K562 (cell line): Measurements from ENCODE around the gene ATG10. TPM values are rescaled to one million over a fixed set of nuclear protein-coding genes. Genes with fewer than 3 reads are reported as not detected.

ENCODE experiments used
- ATAC-seq: fragments of 200-7000 bp; cut with Tn5 transposase; 3 replicates; pipeline ENCODE4 v1.9.1; 2020; ENCODE audit warnings: moderate library complexity
- BruUV-seq: library from RNA; stranded (reverse); fragments of 400-500 nt; replicated peaks from 2 replicates; lab custom pipeline; 2021; lab: Mats Ljungman, UMichigan
- CTCF ChIA-PET: fragments of 300-600 bp; formaldehyde crosslinking; extraction: SDS; loops from one replicate; lab custom pipeline; 2021; ENCODE audit warnings: low intra/inter-chr PET ratio; lab: Yijun Ruan, JAX
- POLR2A ChIA-PET: fragments of 300-600, 350-650 bp; sonication (Branson Sonifier 250); formaldehyde crosslinking; extraction: SDS; loops from one replicate; lab custom pipeline; 2021; ENCODE audit warnings: antibody characterized with exemption, inconsistent platforms; lab: Yijun Ruan, JAX
- DNase-seq, 4 experiments: peaks; one replicate each; pipeline versions ENCODE4 v3.0.0 to v3.0.0-alpha.2; 2011 to 2018; ENCODE audit warnings: low spot score in 3 of 4, mixed read lengths in 3 of 4; ENCODE audit errors: extremely low read depth in 1 of 4
- FAIRE-seq: peaks from 2 replicates; lab custom pipeline; 2011; peaks lifted over from hg19 to GRCh38; lab: Jason Lieb, UNC
- H2AFZ ChIP-seq: 2 replicates; pipeline ENCODE4 v1.6.0; 2011; ENCODE audit warnings: low read depth, low read length, control low read depth, inconsistent platforms
- H3K27ac ChIP-seq: fragments of 200-600 bp; 3 replicates; pipeline ENCODE4 v1.8.0; 2011; ENCODE audit warnings: low read depth, mild to moderate bottlenecking, control low read depth, inconsistent platforms, low read length, moderate library complexity, mixed read lengths; ENCODE audit errors: extremely low read depth
- H3K27me3 ChIP-seq, 2 experiments: fragments of 300-600 bp in 1 of 2; 2 replicates in 1 of 2; 3 replicates in 1 of 2; pipeline versions ENCODE4 v1.6.0 to v1.8.0; 2011; ENCODE audit warnings: inconsistent platforms in 2 of 2, low read length in 2 of 2, mild to moderate bottlenecking in 1 of 2, mixed read lengths in 1 of 2, moderate library complexity in 1 of 2; ENCODE audit not compliant: control insufficient read depth in 2 of 2, insufficient read depth in 2 of 2
- H3K36me3 ChIP-seq: fragments of 300-600 bp; 3 replicates; pipeline ENCODE4 v1.8.0; 2011; ENCODE audit warnings: mild to moderate bottlenecking, low read length, inconsistent platforms; ENCODE audit not compliant: control insufficient read depth, insufficient read depth
- H3K4me1 ChIP-seq, 2 experiments: fragments of 200-600 bp in 1 of 2; replicated peaks in 1 of 2; 2 replicates in 1 of 2; 3 replicates in 1 of 2; pipeline versions ENCODE4 v1.5.1 to v1.8.0; 2011; ENCODE audit warnings: inconsistent platforms in 2 of 2, low read length in 2 of 2, mild to moderate bottlenecking in 1 of 2, mixed read lengths in 1 of 2, moderate library complexity in 1 of 2; ENCODE audit not compliant: control insufficient read depth in 2 of 2, insufficient read depth in 2 of 2
- H3K4me2 ChIP-seq: 2 replicates; pipeline ENCODE4 v1.6.1; 2011; ENCODE audit warnings: low read length, control low read depth, inconsistent platforms, mixed read lengths; ENCODE audit not compliant: insufficient read depth
- H3K4me3 ChIP-seq: fragments of 200-600 bp; sonication (generic), shearing (Covaris generic); 2 replicates; pipeline ENCODE4 v1.5.1; 2016; ENCODE audit warnings: control low read depth, inconsistent platforms
- H3K79me2 ChIP-seq: fragments of 200-600 bp; 3 replicates; pipeline ENCODE4 v1.8.0; 2011; ENCODE audit warnings: low read length, inconsistent platforms; ENCODE audit not compliant: control insufficient read depth, insufficient read depth
- H3K9ac ChIP-seq, 2 experiments: 2 replicates each; pipeline versions ENCODE4 v1.6.0 to v1.6.1; 2011; ENCODE audit warnings: low read depth in 2 of 2, low read length in 2 of 2, control low read depth in 1 of 2, inconsistent platforms in 1 of 2, mild to moderate bottlenecking in 1 of 2, mixed read lengths in 1 of 2; ENCODE audit not compliant: insufficient read depth in 1 of 2
- H3K9me1 ChIP-seq: one replicate; pipeline ENCODE4 v1.6.0; 2011; ENCODE audit warnings: inconsistent platforms, mild to moderate bottlenecking, low read length, moderate library complexity; ENCODE audit not compliant: control insufficient read depth, insufficient read depth
- H3K9me3 ChIP-seq: replicated peaks from 2 replicates; pipeline ENCODE4 v1.5.1; 2011; ENCODE audit warnings: low read depth, low read length, inconsistent platforms; ENCODE audit not compliant: control insufficient read depth, insufficient read depth
- H4K20me1 ChIP-seq: replicated peaks from 2 replicates; pipeline ENCODE4 v1.6.1; 2011; ENCODE audit warnings: low read length, inconsistent platforms, mixed read lengths; ENCODE audit not compliant: control insufficient read depth, insufficient read depth
- CEBPB ChIP-seq: fragments of 450-650 bp; IDR thresholded peaks from 2 replicates; pipeline ENCODE4 v1.6.1; 2016; ENCODE audit warnings: missing genetic modification characterization, missing compliant biosample characterization
- CXXC5 ChIP-seq: fragments of 250-450 bp; sonication (Bioruptor Pico); IDR thresholded peaks from 2 replicates; pipeline ENCODE4 v1.8.0; 2022; ENCODE audit warnings: inconsistent platforms, mild to moderate bottlenecking, moderate library complexity
- HNRNPH1 ChIP-seq: fragments of 200-400 bp; formaldehyde crosslinking; optimal IDR thresholded peaks from 2 replicates; pipeline ENCODE3; 2017; ENCODE audit warnings: low read depth, mild to moderate bottlenecking, low read length, moderate library complexity
- MED1 ChIP-seq: sonication (generic); formaldehyde crosslinking; IDR thresholded peaks from 2 replicates; pipeline ENCODE4 v1.8.1; 2023; ENCODE audit warnings: missing genetic modification reagents, borderline replicate concordance
- MEF2A ChIP-seq: IDR thresholded peaks from 2 replicates; pipeline ENCODE4 v1.6.1; 2011; ENCODE audit warnings: low read depth, mild to moderate bottlenecking, low read length, moderate library complexity; ENCODE audit not compliant: control insufficient read depth
- RBM14 ChIP-seq: fragments of 200-400 bp; formaldehyde crosslinking; IDR thresholded peaks from 2 replicates; pipeline ENCODE4 v1.6.1; 2018; ENCODE audit warnings: low read depth, mild to moderate bottlenecking, low read length, moderate library complexity, borderline replicate concordance; ENCODE audit not compliant: insufficient read depth
- RFX1 ChIP-seq: fragments of 450-650 bp; IDR thresholded peaks from 2 replicates; pipeline ENCODE4 v1.6.1; 2016; ENCODE audit warnings: mild to moderate bottlenecking, moderate library complexity
- WGBS: fragments of 100-300 bp; shearing (Covaris generic); methylation state at CpG from one replicate; pipeline ENCODE4 v1.1.6; 2016; ENCODE audit warnings: low coverage, mixed read lengths; ENCODE audit not compliant: insufficient coverage; ENCODE audit errors: missing lambda C conversion rate; 5-methylcytosine and 5-hydroxymethylcytosine counted together
- in situ Hi-C: fragments of 300-500 bp; cut with MboI; formaldehyde crosslinking; loops from 4 replicates; pipeline ENCODE4 v1.15.0; 2018; ENCODE audit warnings: inconsistent platforms, mixed read lengths
- intact Hi-C: fragments of 100-400 bp; cut with micrococcal nuclease; formaldehyde crosslinking; loops from 2 replicates; pipeline ENCODE4 v1.14.2; 2022
- polyA plus RNA-seq, 8 experiments: library from polyadenylated mRNA; depleted of rRNA in 4 of 8; stranded (reverse) in 5 of 8; unstranded in 3 of 8; fragments of >200 nt; fragmentation: Nextera tagmentation in 2 of 8; fragmentation: Illumina TruSeq in 1 of 8; extraction: Ambion mirVana in 2 of 8; extraction: Trizol in 1 of 8; gene quantifications; 2 replicates each; pipeline versions ENCODE4 v1.2.1 to v1.2.3, GENCODE V29; 2011 to 2014; ENCODE audit warnings: inconsistent platforms in 1 of 8, missing spikeins in 1 of 8
- total RNA-seq, 7 experiments: library from RNA; depleted of rRNA in 6 of 7; stranded (reverse); fragments of >200 nt in 6 of 7; fragmentation: Illumina TruSeq in 2 of 7; extraction: Trizol in 2 of 7; gene quantifications; 2 replicates each; pipeline versions ENCODE4 v1.2.1 to v1.2.3, GENCODE V29; 2011 to 2021; ENCODE audit warnings: low replicate concordance in 1 of 7

The ATG10 gene
- total and polyA plus RNA-seq, 9 of the 15 experiments (the other 6 are each of a cell fraction or from before 2014, with no cell fraction given) = 7.0 to 18.8 (median 14.6) TPM

DNA sequence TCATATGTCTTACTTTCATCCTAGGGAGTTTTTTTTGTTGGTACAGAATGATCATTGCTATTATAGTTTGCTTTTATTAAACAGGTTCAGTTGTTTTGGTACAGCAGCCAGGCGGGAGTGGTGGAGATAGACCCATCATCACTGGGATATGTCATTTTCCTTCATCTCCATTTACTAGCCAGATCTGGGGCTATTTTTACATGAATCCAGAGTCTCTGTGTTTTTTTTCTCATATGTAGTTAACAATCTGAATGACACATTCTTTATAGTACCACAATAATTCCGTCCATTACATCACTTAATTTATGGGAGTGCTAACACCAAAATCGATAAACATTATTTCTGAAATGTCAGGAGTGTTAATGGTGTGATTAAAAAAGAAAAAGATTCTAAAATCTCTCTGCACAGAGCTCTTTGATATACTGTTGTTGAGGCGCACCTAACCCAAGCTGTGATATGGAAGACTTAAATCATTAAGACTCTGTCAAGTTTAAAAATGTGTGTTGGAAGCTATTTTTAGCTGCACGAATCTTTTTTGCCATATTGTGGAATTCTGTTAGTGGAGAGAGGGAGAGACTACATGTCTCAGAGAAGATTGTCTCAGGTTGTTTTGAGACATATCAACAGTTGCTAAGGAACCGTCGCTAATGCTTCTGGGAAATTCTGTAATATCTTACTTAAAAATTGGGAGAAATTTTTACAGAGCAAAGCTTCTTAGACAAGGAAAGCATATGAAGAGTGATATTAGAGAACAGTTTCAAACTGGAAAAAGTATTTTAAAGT, 246.7 kb downstream of the ATG10 start:
- H3K9me3 ChIP-seq = no peaks in the 10 kb centered on the region
- H3K9me1 ChIP-seq = no peaks in the 10 kb centered on the region
- no peak overlapping the region for H2AFZ ChIP-seq
- H3K9ac ChIP-seq = no peak overlapping the region
- in situ Hi-C loops = no loop called here
- H3K4me2 ChIP-seq = no peak overlapping the region
- POLR2A ChIA-PET = no interaction called here
- H3K27me3 ChIP-seq = no peaks in the 10 kb centered on the region
- no peaks in the 10 kb centered on the region for H4K20me1 ChIP-seq
- ATAC-seq (no peak), FAIRE-seq (no peak), DNase-seq (no peak)
- intact Hi-C loops = no loop called here
- no peak overlapping the region for H3K27ac ChIP-seq
- TF ChIP-seq RFX1 = peak; percentile 56
- TF ChIP-seq MED1 (CRISPR knock-in tag) = no peak
- peak; percentile 58; the same call in 1 of the 2 replicates for TF ChIP-seq MEF2A
- 40% methylated on average over 7 of the region's 7 CpGs for WGBS
- no peaks in the 10 kb centered on the region for H3K79me2 ChIP-seq
- H3K4me3 ChIP-seq = no peak overlapping the region
- H3K36me3 ChIP-seq = no peaks in the 10 kb centered on the region
- CTCF ChIA-PET = no interaction called here
- H3K4me1 ChIP-seq = no peaks in the 10 kb centered on the region
- no TSS peak for BruUV-seq

DNA sequence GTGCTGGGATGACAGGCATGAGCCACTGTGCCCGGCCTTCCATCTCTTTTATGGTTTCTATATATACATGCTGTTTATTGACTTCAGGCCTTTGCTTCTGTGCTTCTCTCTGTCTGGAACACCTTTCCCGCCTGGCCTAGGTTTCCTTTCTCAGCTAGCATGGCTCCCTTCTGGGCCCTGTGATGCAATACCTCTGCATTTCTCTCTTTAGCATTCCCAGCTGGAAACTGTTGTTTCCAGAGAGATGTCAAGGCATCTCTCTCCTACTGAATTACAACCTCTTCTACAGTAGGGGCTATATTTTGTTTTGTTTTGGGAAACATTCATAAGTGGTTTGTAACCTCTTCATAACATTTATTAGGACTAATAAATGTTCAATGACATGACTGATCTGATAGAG, 249.2 kb downstream of the ATG10 start:
- CTCF ChIA-PET = interaction anchor here (0.6 kb wide), 1 partner anchor 48 kb away, joined by 3 read pairs; no protein-coding TSS in a partner anchor
- Histone ChIP-seq H3K4me3 (no peak overlapping the region), H4K20me1 (no peaks in the 10 kb centered on the region), H3K27ac (no peak overlapping the region), H3K4me1 (no peaks in the 10 kb centered on the region), H3K4me2 (no peak overlapping the region), H3K79me2 (no peaks in the 10 kb centered on the region), H3K9me3 (no peaks in the 10 kb centered on the region), H2AFZ (no peak overlapping the region), H3K9ac (no peak overlapping the region), H3K36me3 (no peaks in the 10 kb centered on the region), H3K9me1 (no peaks in the 10 kb centered on the region), H3K27me3 (no peaks in the 10 kb centered on the region)
- no peak for FAIRE-seq
- no peak for DNase-seq
- intact Hi-C loops = loop anchor here (10.0 kb wide), 1 partner anchor 366 kb away; no protein-coding TSS in a partner anchor
- in situ Hi-C loops = no loop called here
- POLR2A ChIA-PET = no interaction called here
- ATAC-seq = no peak
- WGBS = 53% methylated on average over 2 of the region's 2 CpGs
- TF ChIP-seq HNRNPH1 = no peak
- no peak for TF ChIP-seq RBM14
- no peak for TF ChIP-seq CXXC5 (CRISPR knock-in tag)
- TF ChIP-seq CEBPB (tag) = peak; percentile 41
- BruUV-seq = no TSS peak
